Dendritic cell treated with granulocyte-macrophage colony-stimulating factor and Interleukin-4, amounts not matched to agents 40 ng/mL and 50 ng/mL, for 4 days (primary cell): Measurements from ENCODE around the gene SLC43A2.
"Not testable (repeated sequence)": the region's sequence is repeated elsewhere in the genome, so short reads cannot be mapped to it uniquely, and the experiment has no call there.

Experiments
- H3K27ac Mint-ChIP-seq: one replicate; pipeline ENCODE4 v1.8.0; 2022; ENCODE audit warnings: mild to moderate bottlenecking, mixed read lengths
- H3K27me3 Mint-ChIP-seq: one replicate; pipeline ENCODE4 v1.8.0; 2022; ENCODE audit warnings: mild to moderate bottlenecking, mixed read lengths
- H3K36me3 Mint-ChIP-seq: one replicate; pipeline ENCODE4 v1.8.0; 2022; ENCODE audit warnings: low read depth, mixed read lengths
- H3K4me1 Mint-ChIP-seq: one replicate; pipeline ENCODE4 v1.8.0; 2022; ENCODE audit warnings: low read depth, mixed read lengths
- H3K4me3 Mint-ChIP-seq: one replicate; pipeline ENCODE4 v1.8.0; 2022; ENCODE audit warnings: mild to moderate bottlenecking, moderate library complexity, mixed read lengths
- H3K9me3 Mint-ChIP-seq: one replicate; pipeline ENCODE4 v1.8.0; 2022; ENCODE audit warnings: mixed read lengths
- intact Hi-C: fragments of 100-400 bp; cut with micrococcal nuclease; formaldehyde crosslinking; loops from one replicate; pipeline ENCODE4 v1.15.0; 2022

SLC43A2 gene

DNA sequence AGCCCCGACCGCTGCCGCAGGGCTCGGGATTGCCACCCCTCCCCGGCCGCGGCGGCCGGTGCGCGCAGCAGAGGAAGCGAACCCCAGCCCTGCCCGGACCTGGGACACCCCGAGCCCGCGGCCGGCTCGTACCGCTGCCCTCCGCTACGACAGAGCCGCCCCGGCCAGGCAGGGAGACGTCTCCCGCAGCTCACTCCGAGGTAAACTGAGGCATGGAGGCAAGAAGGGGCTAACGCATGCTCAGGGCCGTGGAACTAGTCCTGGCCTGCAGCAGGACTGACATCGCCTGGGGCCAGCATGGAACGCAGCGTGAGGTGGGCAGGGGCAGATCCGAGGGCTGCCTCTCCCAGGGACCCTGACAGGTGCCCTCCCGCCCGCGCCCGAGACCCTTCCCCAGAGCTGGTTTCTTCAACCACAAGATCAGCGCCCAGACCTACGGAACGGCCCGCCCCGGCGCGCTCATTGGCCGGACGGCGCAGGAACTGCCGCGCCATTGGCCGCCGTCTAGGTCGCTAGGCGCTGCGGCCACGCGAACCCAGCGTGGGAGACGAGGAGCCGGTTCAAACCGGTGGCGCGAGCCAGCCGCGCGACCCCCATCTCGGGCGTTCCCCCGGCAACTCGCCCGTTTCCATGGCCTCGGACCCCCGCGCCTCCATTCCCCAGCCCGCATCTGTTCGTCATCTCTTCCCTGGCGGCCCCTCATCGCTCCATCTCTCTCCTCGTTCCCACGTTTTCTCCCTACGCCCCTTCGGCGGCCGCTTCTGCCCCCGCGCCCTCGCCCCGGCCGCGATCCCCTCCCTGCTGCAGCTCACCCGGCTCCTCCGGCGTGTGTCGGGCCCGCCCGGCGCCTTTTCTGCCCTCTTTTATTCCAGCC, at the start of gene SLC43A2:
TSS of gene SLC43A2 (minus strand) at position 853 of the 874 bp plus-strand sequence. CDS start 960 bp downstream, outside the sequence.
- H3K9me3 Mint-ChIP-seq = no peaks in the 10 kb centered on the region

DNA sequence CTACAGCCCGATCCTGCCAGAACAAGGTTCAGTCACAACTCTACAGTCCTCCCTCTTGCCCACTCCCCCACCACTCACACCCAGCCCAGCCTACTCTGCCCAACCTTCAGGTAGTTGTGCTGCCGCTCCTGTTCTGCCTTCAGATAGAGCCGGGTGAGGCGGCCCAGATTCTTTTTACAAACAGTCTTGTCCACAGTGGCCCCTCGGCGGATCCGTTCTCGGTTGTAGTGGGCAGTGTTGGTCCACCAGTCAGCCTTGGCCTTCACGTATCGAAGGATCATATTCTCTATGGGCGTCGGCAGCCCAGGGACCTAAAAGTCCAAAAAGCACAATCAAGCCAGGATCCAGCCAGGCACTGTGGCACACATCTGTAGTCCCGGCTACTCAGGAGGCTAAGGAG, 47.8 kb upstream of the SLC43A2 start:
- Mint-ChIP-seq H3K27me3 (no peaks in the 10 kb centered on the region), H3K9me3 (no peaks in the 10 kb centered on the region), H3K27ac (no peak overlapping the region), H3K4me3 (no peak overlapping the region), H3K36me3 (peaks cover 100% of the 10 kb centered on the region), H3K4me1 (peaks cover 4% of the 10 kb centered on the region)
- intact Hi-C loops = no loop called here

More for the DNA sequence above, at the start of gene SLC43A2:
- Mint-ChIP-seq H3K4me1 (peaks cover 63% of the 10 kb centered on the region), H3K36me3 (peaks cover 57% of the 10 kb centered on the region), H3K27ac (peak within 1 kb of the TSS; percentile 93), H3K4me3 (peak within 1 kb of the TSS; percentile 98), H3K27me3 (no peaks in the 10 kb centered on the region)
- intact Hi-C loops = loop anchor here (1.0 to 5.0 kb wide), 4 partner anchors 16 to 71 kb away; no protein-coding TSS in a partner anchor

DNA sequence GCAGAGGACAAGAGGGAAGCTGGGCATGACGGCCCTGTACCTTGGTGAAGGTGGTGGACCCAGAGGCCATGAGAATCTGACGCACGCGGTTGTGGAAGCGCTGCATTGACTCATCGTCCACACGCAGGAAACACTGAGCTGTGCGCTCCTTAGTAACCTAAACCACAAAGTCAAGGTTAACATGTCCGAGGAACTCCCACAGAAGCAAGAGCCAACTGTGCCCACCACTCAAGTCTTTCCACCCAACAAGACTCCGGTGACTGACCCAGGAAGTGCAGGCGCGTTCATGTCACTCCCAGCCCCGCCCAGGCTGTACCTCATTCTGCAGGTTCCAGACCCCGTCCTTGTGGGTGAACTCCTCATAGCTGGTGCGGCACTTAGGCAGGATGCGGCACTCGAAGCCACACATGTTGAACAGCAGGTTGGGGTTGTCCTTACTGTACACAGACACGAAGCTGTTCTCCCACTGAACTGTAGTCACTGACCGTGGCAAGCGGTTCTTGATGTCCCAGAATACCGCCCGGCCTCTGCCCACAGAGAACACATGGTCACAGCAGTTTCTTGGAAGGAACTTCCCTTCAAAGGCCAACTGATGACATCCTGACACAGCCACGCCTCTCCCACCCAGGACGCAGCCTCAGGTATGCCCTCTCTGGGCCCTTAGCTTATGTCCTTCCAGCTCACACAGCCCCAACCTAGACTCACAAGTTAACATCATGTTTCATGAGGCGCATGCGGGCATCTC, 44.6 kb upstream of the SLC43A2 start:
- H3K9me3 Mint-ChIP-seq = no peaks in the 10 kb centered on the region
- H3K27ac Mint-ChIP-seq = peak overlapping the region; percentile 6
- H3K4me3 Mint-ChIP-seq = no peak overlapping the region
- intact Hi-C loops = no loop called here
- H3K27me3 Mint-ChIP-seq = no peaks in the 10 kb centered on the region
- peaks cover 29% of the 10 kb centered on the region for H3K4me1 Mint-ChIP-seq
- peaks cover 100% of the 10 kb centered on the region for H3K36me3 Mint-ChIP-seq

DNA sequence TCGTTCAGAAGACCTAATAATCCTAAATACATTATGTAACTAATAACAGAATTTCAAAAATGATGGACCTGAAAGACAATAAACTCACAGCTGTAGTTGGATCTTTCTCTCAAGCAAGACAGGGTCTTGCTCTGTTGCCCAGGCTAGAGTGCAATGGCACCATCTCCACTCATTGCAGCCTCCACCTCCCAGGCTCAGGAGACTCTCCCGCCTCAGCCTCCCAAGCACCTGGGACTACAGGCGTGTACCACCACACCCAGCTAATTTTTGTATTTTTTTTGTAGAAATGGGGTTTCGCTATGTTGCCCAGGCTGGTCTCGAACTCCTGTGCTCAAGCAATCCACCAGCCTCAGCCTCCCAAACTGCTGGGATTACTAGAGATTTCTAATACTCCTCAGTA, 35.3 kb upstream of the SLC43A2 start:
- H3K27me3 Mint-ChIP-seq, H3K4me3 Mint-ChIP-seq, H3K27ac Mint-ChIP-seq, intact Hi-C loops, H3K9me3 Mint-ChIP-seq: not testable (repeated sequence)
- peaks cover 100% of the 10 kb centered on the region for H3K36me3 Mint-ChIP-seq
- H3K4me1 Mint-ChIP-seq = peaks cover 23% of the 10 kb centered on the region

DNA sequence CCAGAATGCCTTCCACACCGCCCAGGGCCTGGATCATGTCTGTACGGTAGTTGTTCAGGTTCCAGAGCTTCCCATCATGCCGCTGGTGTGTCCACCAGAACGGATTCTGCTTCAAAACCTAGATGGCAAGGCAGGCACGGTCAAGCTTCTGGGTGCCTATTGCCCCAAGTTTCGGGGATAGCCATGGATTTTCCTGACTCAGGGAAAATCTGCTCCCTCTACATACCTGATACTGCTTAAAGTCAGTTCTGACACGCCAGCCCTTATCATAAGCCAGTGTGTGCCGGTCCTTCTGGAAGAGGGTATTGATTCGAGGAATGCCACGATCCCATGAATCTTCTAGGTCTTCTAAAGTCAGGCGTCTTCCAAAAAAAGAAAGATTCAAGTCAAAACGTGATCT, 32.4 kb upstream of the SLC43A2 start:
- H3K27me3 Mint-ChIP-seq = no peaks in the 10 kb centered on the region
- no peak overlapping the region for H3K4me3 Mint-ChIP-seq
- H3K36me3 Mint-ChIP-seq = peaks cover 100% of the 10 kb centered on the region
- intact Hi-C loops = no loop called here
- H3K4me1 Mint-ChIP-seq = peaks cover 13% of the 10 kb centered on the region
- no peaks in the 10 kb centered on the region for H3K9me3 Mint-ChIP-seq
- H3K27ac Mint-ChIP-seq = no peak overlapping the region

DNA sequence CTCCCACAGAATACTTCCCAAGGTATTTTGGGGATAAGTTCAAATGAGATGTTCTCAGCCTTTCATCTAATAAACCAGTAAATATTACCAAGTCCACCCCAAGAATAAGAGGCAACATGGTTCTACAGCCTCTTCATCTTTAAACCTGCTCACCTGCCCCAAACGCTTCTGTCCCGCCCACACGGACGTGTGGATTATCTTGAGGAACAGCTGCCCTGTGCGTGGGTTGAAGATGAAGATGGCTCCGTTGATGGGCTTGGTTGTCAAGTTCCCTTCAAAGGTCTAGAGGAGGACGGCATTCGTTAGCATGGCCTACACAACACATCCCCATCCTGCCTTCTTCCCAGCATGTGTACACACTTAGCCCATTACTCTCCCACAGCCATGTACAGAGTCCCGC, 29.5 kb upstream of the SLC43A2 start:
- Mint-ChIP-seq H3K36me3 (peaks cover 100% of the 10 kb centered on the region), H3K27me3 (no peaks in the 10 kb centered on the region), H3K27ac (no peak overlapping the region), H3K4me3 (no peak overlapping the region), H3K9me3 (no peaks in the 10 kb centered on the region), H3K4me1 (peaks cover 6% of the 10 kb centered on the region)
- intact Hi-C loops = no loop called here

DNA sequence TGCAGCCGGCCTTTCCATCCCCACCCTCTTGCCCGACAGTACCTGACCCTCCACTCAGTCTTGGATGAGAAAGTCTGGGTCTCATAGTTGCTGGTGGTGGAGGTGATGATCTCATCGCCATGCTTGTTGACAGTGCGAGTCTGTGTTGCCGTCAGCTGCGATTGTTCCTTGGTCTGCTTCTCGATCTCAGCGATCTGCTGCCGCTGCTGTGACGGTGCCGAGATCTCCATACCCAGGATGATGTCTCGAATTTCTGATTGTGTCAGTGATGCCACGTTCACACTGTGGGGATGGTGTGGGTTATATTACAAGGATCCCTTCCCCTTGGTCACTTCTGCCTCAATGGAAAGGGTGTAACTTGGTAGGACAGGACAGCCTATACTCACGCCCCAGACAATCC, 25.1 kb upstream of the SLC43A2 start:
- Mint-ChIP-seq H3K4me1 (peaks cover 32% of the 10 kb centered on the region), H3K9me3 (no peaks in the 10 kb centered on the region), H3K4me3 (no peak overlapping the region), H3K27ac (no peak overlapping the region), H3K36me3 (peaks cover 90% of the 10 kb centered on the region), H3K27me3 (no peaks in the 10 kb centered on the region)
- intact Hi-C loops = no loop called here

DNA sequence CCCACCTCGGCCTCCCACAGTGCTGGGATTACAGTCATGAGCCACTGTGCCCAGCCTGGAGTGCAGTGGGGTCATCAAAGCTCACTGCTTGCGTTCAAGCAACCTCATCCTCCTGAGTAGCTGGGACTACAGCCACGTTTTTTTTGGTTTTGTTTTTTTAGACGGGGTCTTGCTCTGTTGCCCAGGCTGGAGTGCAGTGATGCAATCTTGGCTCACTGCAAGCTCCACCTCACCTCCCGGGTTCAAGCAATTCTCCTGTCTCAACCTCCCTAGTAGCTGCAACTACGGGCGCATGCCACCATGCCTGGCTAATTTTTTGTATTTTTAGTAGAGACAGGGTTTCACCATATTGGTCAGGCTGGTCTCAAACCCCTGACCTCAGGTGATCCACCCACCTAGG, 24.2 kb upstream of the SLC43A2 start:
- Mint-ChIP-seq H3K36me3 (peaks cover 88% of the 10 kb centered on the region), H3K4me1 (peaks cover 41% of the 10 kb centered on the region)
- H3K27me3 Mint-ChIP-seq, intact Hi-C loops, H3K9me3 Mint-ChIP-seq, H3K27ac Mint-ChIP-seq, H3K4me3 Mint-ChIP-seq: not testable (repeated sequence)

DNA sequence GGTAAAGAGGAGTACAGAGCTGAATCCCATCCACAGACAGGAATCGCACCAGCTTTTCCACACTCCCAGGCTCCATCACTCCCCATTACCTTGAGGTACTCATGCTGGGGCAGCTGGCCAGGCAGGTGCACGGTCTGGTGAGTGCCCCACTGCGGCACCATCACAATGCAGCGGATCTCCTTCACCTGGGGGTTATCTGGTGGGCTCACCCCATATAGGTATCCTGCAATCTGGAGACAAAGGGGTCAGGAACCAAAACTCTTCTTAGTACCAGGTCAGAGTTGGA, 22.9 kb upstream of the SLC43A2 start:
- Mint-ChIP-seq H3K27ac (no peak overlapping the region), H3K9me3 (no peaks in the 10 kb centered on the region), H3K4me1 (peaks cover 54% of the 10 kb centered on the region), H3K4me3 (no peak overlapping the region), H3K36me3 (peaks cover 87% of the 10 kb centered on the region), H3K27me3 (no peaks in the 10 kb centered on the region)
- intact Hi-C loops = no loop called here

DNA sequence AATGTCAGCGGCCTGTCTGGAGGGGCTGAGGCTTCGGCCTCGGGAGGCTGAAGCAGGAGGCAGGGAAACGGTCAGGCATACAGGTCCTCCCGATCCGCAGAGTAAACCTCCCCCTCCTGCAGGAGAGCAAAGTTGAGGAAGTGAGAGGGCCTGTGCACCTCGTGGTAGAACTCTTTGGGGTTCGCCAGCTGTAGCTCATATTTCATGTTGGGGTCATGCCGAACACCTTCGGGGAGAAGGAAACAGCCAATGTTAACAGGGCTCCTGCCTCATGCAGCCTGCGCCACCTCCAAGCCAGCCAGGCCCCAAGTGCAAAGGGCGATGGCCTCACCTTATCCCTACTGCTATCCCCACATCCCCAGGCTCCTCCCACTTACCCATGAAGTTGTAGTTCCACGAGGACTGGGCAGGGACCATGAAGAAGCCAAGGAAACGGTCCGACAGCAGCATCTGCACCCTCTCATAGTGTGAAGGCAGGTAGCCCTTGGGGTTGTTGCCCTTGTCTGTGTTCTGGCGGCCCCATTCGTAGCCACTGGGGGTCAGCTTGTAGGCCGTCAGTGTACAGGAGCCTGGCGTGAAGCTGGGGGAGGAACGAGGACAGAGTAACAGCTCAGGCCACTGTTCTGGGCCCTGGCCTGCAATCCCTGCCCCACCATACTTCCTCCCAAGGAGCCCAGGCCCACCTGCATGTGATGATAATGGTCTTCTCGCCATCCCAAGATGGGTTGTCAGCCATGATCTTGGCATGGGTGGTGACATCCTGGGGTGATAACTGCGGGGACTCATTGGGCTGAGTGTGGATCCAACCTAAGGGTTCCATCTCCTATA, 22.3 kb upstream of the SLC43A2 start:
- Mint-ChIP-seq H3K27ac (peak overlapping the region; percentile 90), H3K4me1 (peaks cover 59% of the 10 kb centered on the region), H3K9me3 (no peaks in the 10 kb centered on the region), H3K27me3 (no peaks in the 10 kb centered on the region), H3K36me3 (peaks cover 87% of the 10 kb centered on the region), H3K4me3 (no peak overlapping the region)
- intact Hi-C loops = no loop called here

DNA sequence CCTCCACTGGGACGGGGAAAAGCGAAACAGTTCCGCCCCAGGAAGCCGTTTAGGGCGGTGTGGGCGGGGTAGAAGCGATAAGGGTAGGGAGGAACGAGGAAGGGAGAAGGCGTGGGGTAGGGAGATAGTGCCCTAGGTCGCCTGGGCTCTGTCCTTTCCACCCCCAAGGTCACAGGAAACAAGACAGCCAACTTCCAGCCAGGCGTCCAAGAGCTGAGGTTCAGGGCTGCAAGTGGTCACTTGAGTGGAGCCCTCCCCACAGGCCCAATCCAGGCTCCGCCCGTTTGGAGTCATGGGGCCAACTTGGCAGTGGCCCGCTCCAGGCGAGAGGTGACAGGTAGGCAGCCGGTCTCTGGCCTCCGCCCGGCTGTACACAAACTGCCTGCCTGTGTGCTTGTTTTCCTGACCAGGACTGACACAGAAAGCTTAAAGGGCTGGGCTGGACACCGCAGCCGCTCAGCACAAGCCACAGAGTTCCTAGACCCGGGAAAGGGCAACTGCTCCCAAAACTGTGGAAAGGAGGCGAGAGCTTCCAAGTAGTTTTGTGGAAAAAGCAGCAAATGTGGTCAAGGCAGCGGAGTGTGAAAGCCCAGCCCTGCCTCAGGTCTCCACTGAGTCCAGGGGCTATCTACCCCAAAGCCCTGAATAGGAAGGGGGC, 21.3 kb upstream of the SLC43A2 start, which contains the start of gene RILP:
TSS of gene RILP (minus strand) at position 23 of the 658 bp plus-strand sequence. CDS start 62 bp downstream, outside the sequence.
- Mint-ChIP-seq H3K4me3 (peak within 1 kb of the TSS; percentile 83), H3K27me3 (no peaks in the 10 kb centered on the region), H3K9me3 (no peaks in the 10 kb centered on the region), H3K4me1 (peaks cover 69% of the 10 kb centered on the region), H3K36me3 (peaks cover 87% of the 10 kb centered on the region), H3K27ac (peak within 1 kb of the TSS; percentile 90)
- intact Hi-C loops = loop anchor here (2.0 kb wide), 2 partner anchors 67 to 73 kb away; no protein-coding TSS in a partner anchor

DNA sequence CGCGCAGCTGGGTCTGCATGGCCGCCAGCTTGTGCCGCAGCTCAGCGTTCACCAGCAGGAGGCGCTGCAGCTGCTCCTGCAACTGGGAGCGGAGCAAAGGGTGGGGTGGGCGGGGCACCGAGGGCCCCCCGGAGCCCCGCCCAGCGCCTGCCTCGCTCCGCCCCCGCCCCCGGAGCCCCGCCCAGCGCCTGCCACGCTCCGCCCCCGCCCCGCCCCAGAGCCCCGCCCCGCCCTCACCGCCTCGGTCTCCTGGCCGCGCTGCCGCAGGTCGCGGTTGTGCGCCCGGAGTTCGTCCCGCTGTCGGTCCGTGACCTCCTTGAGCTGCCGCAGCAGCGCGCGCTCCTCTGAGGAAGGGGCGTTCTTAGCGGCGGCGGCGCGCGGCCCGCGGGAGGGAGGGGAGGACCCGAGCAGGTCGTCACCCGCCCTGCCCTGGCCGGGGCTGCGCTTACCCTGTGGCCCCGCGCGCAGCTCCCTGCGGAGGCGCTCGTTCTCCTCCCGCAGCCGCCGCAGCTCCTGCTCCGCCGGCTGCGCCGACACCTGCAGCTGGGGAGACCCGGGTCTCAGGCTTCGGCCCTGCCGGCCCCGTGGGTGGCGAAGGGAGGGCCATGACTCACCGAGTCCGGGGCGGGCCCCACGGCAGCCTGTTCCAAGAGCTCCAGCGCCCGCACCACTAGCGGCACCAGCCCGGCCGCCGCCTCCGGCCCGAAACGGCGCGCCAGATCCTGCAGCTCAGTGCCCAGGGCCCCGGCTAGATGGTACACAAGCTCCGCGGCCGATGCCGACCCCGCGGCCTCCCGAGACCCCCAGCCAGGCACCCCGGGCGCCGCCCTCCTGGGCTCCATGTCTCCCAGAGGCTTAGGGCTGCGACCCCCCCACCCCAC, 20.6 kb upstream of the SLC43A2 start:
- intact Hi-C loops = loop anchor here (1.0 to 2.0 kb wide), 3 partner anchors 18 to 72 kb away; no protein-coding TSS in a partner anchor
- no peaks in the 10 kb centered on the region for H3K27me3 Mint-ChIP-seq
- peaks cover 77% of the 10 kb centered on the region for H3K4me1 Mint-ChIP-seq
- peak overlapping the region; percentile 90 for H3K27ac Mint-ChIP-seq
- H3K9me3 Mint-ChIP-seq = no peaks in the 10 kb centered on the region
- peak overlapping the region; percentile 83 for H3K4me3 Mint-ChIP-seq
- peaks cover 79% of the 10 kb centered on the region for H3K36me3 Mint-ChIP-seq
